Activated B cell treated with CpG ODN at 0.5 μM for 24 hours (primary cell): ENCODE measurements around the gene SLC9A9. TPM values are rescaled to one million over a fixed set of nuclear protein-coding genes. Genes with fewer than 3 reads are reported as not detected.

Source experiments
- ATAC-seq: fragments of 200-7000 bp; cut with Tn5 transposase; one replicate; pipeline ENCODE4 v1.10.0; 2021; ENCODE audit warnings: low read depth, mild to moderate bottlenecking, moderate library complexity
- CTCF ChIA-PET: fragments of 350-600 bp; sonication (Branson Sonifier 250); formaldehyde crosslinking; loops from one replicate; lab custom pipeline; 2021; ENCODE audit warnings: antibody characterized with exemption; lab: Charles Lee
- POLR2A ChIA-PET: fragments of 350-600 bp; sonication (Branson Sonifier 250); formaldehyde crosslinking; loops from one replicate; lab custom pipeline; 2021; ENCODE audit warnings: antibody characterized with exemption; lab: Charles Lee
- DNase-seq: peaks from one replicate; pipeline ENCODE4 v3.0.0; 2022
- H3K27ac Mint-ChIP-seq: one replicate; pipeline ENCODE4 v1.8.0; 2020; ENCODE audit warnings: mixed read lengths
- H3K27me3 Mint-ChIP-seq: one replicate; pipeline ENCODE4 v1.8.0; 2021; ENCODE audit warnings: mixed read lengths
- H3K36me3 Mint-ChIP-seq: one replicate; pipeline ENCODE4 v1.8.0; 2021; ENCODE audit warnings: low read depth, mixed read lengths
- H3K4me1 Mint-ChIP-seq: one replicate; pipeline ENCODE4 v1.8.0; 2021; ENCODE audit warnings: mixed read lengths
- H3K4me3 Mint-ChIP-seq: one replicate; pipeline ENCODE4 v1.8.0; 2020; ENCODE audit warnings: mild to moderate bottlenecking, mixed read lengths
- H3K9me3 Mint-ChIP-seq: one replicate; pipeline ENCODE4 v1.8.0; 2020; ENCODE audit warnings: mixed read lengths
- CTCF ChIP-seq: fragments of 200-600 bp; IDR thresholded peaks from one replicate; pipeline ENCODE4 v1.8.0; 2022; ENCODE audit warnings: antibody characterized with exemption, mild to moderate bottlenecking
- intact Hi-C: fragments of 100-400 bp; cut with micrococcal nuclease; formaldehyde crosslinking; loops from one replicate; pipeline ENCODE4 v1.15.1; 2024
- total RNA-seq: library from RNA; stranded (reverse); gene quantifications from 2 replicates; pipeline ENCODE4 v1.2.3, GENCODE V29; 2022

Gene SLC9A9
- total RNA-seq, 1 donor from 2014 or later: 9.4 TPM

- ChIA-PET CTCF (no interaction called here), POLR2A (no interaction called here)
- no peak for DNase-seq
- no peaks in the 10 kb centered on the region for H3K36me3 Mint-ChIP-seq
- intact Hi-C loops: no loop called here
- no peak for TF ChIP-seq CTCF
- H3K27ac Mint-ChIP-seq: no peak overlapping the region
- no peak for ATAC-seq
- no peak overlapping the region for H3K4me3 Mint-ChIP-seq
- H3K9me3 Mint-ChIP-seq: peaks cover 2% of the 10 kb centered on the region
- H3K4me1 Mint-ChIP-seq: peaks cover 18% of the 10 kb centered on the region
- no peaks in the 10 kb centered on the region for H3K27me3 Mint-ChIP-seq
These were observed 518.6 kb downstream of the SLC9A9 start for GRCh38 chr3:143329567-143330211.

- peaks cover 18% of the 10 kb centered on the region for H3K4me1 Mint-ChIP-seq
- intact Hi-C loops: no loop called here
- TF ChIP-seq CTCF: no peak
- DNase-seq (no peak), ATAC-seq (no peak)
- peaks cover 2% of the 10 kb centered on the region for H3K9me3 Mint-ChIP-seq
- no peaks in the 10 kb centered on the region for H3K27me3 Mint-ChIP-seq
- ChIA-PET POLR2A (no interaction called here), CTCF (no interaction called here)
- no peaks in the 10 kb centered on the region for H3K36me3 Mint-ChIP-seq
- H3K4me3 Mint-ChIP-seq: no peak overlapping the region
- no peak overlapping the region for H3K27ac Mint-ChIP-seq
These were observed 519.8 kb downstream of the SLC9A9 start for GRCh38 chr3:143328451-143328850.

- no peak for TF ChIP-seq CTCF
- ATAC-seq: no peak
- H3K36me3 Mint-ChIP-seq: no peaks in the 10 kb centered on the region
- peaks cover 2% of the 10 kb centered on the region for H3K9me3 Mint-ChIP-seq
- H3K4me1 Mint-ChIP-seq: peaks cover 18% of the 10 kb centered on the region
- H3K4me3 Mint-ChIP-seq: no peak overlapping the region
- POLR2A ChIA-PET: no interaction called here
- CTCF ChIA-PET: no interaction called here
- no peak overlapping the region for H3K27ac Mint-ChIP-seq
- intact Hi-C loops: no loop called here
- H3K27me3 Mint-ChIP-seq: no peaks in the 10 kb centered on the region
- DNase-seq: no peak
These were observed 521.1 kb downstream of the SLC9A9 start for GRCh38 chr3:143326983-143327778.

- intact Hi-C loops: no loop called here
These were observed 527.1 kb downstream of the SLC9A9 start for GRCh38 chr3:143321058-143321769.

More at GRCh38 chr3:143321058-143321769, 527.1 kb downstream of the SLC9A9 start:
- CTCF ChIA-PET: interaction anchor here (0.7 kb wide), 1 partner anchor 16 kb away, joined by 3 read pairs; no protein-coding TSS in a partner anchor
- H3K36me3 Mint-ChIP-seq: no peaks in the 10 kb centered on the region
- no peak overlapping the region for H3K27ac Mint-ChIP-seq
- POLR2A ChIA-PET: interaction anchor here (0.6 kb wide), 1 partner anchor 357 kb away, joined by 3 read pairs; no protein-coding TSS in a partner anchor
- H3K9me3 Mint-ChIP-seq: no peaks in the 10 kb centered on the region
- TF ChIP-seq CTCF: no peak
- DNase-seq (no peak), ATAC-seq (peak; percentile 69)
- H3K27me3 Mint-ChIP-seq: no peaks in the 10 kb centered on the region
- H3K4me3 Mint-ChIP-seq: peak overlapping the region; percentile 29
- H3K4me1 Mint-ChIP-seq: peaks cover 19% of the 10 kb centered on the region
